RWPE2 (cell line): Measurements from ENCODE around the gene DPM2.

Source experiments
- ATAC-seq: fragments of 200-7000 bp; cut with Tn5 transposase; 3 replicates; pipeline ENCODE4 v1.9.1; 2021; ENCODE audit warnings: low read depth
- DNase-seq: peaks from one replicate; pipeline ENCODE4 v3.0.0-alpha.2; 2020; ENCODE audit warnings: low spot score
- H3K27ac ChIP-seq: fragments of 450-650 bp; 2 replicates; pipeline ENCODE4 v1.5.1; 2017; ENCODE audit warnings: mild to moderate bottlenecking; ENCODE audit not compliant: poor library complexity, severe bottlenecking
- H3K27me3 ChIP-seq: fragments of 250-450 bp; sonication (Bioruptor Pico); 2 replicates; pipeline ENCODE4 v1.5.1; 2021; ENCODE audit warnings: mild to moderate bottlenecking, moderate library complexity; ENCODE audit not compliant: insufficient read depth, poor library complexity, severe bottlenecking
- H3K36me3 ChIP-seq: fragments of 250-450 bp; sonication (Bioruptor Pico); 2 replicates; pipeline ENCODE4 v1.5.1; 2020; ENCODE audit warnings: low read depth, mild to moderate bottlenecking, moderate library complexity
- H3K4me1 ChIP-seq: fragments of 250-450 bp; sonication (Bioruptor Pico); 2 replicates; pipeline ENCODE4 v1.5.1; 2021; ENCODE audit warnings: mild to moderate bottlenecking, moderate library complexity; ENCODE audit not compliant: insufficient read depth, poor library complexity, severe bottlenecking
- H3K4me3 ChIP-seq: fragments of 250-450 bp; sonication (Bioruptor Pico); 2 replicates; pipeline ENCODE4 v1.5.1; 2021; ENCODE audit warnings: mild to moderate bottlenecking, moderate library complexity; ENCODE audit not compliant: severe bottlenecking
- H3K9me3 ChIP-seq: fragments of 250-450 bp; sonication (Bioruptor Pico); 2 replicates; pipeline ENCODE4 v1.5.1; 2021; ENCODE audit warnings: mild to moderate bottlenecking, moderate library complexity; ENCODE audit not compliant: severe bottlenecking
- TF ChIP-seq, protein P1 (sequence below): fragments of 450-650 bp; IDR thresholded peaks from one replicate; pipeline ENCODE4 v1.5.1; 2017; ENCODE audit warnings: mild to moderate bottlenecking, moderate library complexity; ENCODE audit not compliant: poor library complexity, severe bottlenecking

The DPM2 gene

DNA sequence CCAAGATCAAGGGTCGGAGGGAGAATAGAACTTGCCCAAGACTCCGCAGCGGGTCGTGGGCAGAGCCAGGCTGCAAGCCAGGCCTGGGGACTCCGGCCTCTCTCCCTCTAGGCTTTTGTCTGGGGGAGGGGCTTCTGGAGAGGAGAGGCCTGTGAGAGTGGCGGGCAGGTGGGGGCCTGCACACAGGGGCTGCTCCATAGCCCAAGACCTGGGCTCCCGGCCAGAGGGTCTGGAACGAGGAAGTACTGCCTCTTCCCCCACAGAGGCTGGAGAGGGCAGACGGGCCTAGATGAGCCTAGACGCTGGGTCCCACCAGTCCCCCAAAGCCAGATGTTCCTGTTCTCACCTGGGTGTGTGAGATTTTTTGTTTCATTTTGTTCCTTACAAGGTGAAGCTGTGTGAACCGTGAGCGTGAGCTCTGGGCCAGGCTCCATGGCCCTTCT, 33.1 kb downstream of the DPM2 start:
- Histone ChIP-seq H3K4me3 (no peak overlapping the region), H3K27ac (peak overlapping the region; percentile 33)
- DNase-seq = no peak

DNA sequence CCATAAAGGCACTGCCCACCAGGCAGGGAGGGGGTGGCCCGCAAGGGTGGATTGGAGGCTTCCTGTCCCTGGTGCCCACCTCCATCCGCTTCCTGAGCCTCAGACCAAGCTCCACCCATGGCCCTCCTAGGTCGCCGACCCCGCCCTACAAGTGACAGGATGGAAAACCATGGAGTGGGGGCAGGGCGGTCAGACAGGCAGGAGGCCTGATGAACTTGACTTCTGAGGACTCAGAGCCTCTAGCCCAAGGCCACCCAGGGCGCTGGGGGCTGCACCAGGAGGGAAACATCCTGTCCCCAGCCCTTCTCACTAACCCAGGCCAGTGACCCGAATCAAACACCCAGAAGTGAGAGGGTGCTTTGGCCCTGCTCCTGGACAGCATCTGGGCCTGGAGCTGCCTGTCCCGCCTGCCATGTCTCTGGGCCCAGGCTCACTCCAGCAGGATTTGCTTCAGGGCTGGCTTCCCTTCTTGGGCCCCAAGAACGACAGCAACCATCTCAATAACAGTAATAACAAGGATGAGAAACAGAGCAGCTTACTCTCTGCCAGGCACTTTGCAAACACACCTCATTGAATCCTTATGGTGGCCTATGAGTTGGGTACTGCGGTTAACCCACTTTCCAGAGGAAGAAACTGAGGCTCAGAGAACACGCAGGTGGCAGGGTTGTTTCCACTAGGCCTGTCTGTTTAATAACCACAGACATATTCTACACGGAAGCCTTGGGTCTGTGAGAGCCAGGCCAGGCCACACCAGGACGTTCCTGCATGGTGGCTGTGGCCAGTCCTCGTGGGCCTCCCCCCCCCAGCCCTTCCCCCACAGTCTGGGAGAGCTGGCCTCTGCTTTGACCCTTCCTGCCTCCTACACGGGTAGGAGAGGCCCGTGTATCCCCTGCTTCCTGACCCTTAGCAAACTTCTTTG, 33.8 kb downstream of the DPM2 start:
- peaks cover 7% of the 10 kb centered on the region for H3K4me1 ChIP-seq
- peaks cover 4% of the 10 kb centered on the region; the same call in 1 of the 2 replicates for H3K36me3 ChIP-seq
- ATAC-seq (no peak), DNase-seq (no peak)
- TF ChIP-seq, protein P1, sequence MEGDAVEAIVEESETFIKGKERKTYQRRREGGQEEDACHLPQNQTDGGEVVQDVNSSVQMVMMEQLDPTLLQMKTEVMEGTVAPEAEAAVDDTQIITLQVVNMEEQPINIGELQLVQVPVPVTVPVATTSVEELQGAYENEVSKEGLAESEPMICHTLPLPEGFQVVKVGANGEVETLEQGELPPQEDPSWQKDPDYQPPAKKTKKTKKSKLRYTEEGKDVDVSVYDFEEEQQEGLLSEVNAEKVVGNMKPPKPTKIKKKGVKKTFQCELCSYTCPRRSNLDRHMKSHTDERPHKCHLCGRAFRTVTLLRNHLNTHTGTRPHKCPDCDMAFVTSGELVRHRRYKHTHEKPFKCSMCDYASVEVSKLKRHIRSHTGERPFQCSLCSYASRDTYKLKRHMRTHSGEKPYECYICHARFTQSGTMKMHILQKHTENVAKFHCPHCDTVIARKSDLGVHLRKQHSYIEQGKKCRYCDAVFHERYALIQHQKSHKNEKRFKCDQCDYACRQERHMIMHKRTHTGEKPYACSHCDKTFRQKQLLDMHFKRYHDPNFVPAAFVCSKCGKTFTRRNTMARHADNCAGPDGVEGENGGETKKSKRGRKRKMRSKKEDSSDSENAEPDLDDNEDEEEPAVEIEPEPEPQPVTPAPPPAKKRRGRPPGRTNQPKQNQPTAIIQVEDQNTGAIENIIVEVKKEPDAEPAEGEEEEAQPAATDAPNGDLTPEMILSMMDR = no peak
- no peaks in the 10 kb centered on the region for H3K9me3 ChIP-seq
- peak overlapping the region; percentile 33 for H3K27ac ChIP-seq
- H3K4me3 ChIP-seq = no peak overlapping the region
- no peaks in the 10 kb centered on the region for H3K27me3 ChIP-seq

More for the DNA sequence above, 33.1 kb downstream of the DPM2 start:
- TF ChIP-seq, protein P1 = no peak
- 0 out of 3 replicates have a peak, but pooled peaks have one; percentile 16 for ATAC-seq
- Histone ChIP-seq H3K4me1 (peaks cover 7% of the 10 kb centered on the region), H3K27me3 (no peaks in the 10 kb centered on the region), H3K9me3 (no peaks in the 10 kb centered on the region), H3K36me3 (peaks cover 5% of the 10 kb centered on the region; the same call in 1 of the 2 replicates)

DNA sequence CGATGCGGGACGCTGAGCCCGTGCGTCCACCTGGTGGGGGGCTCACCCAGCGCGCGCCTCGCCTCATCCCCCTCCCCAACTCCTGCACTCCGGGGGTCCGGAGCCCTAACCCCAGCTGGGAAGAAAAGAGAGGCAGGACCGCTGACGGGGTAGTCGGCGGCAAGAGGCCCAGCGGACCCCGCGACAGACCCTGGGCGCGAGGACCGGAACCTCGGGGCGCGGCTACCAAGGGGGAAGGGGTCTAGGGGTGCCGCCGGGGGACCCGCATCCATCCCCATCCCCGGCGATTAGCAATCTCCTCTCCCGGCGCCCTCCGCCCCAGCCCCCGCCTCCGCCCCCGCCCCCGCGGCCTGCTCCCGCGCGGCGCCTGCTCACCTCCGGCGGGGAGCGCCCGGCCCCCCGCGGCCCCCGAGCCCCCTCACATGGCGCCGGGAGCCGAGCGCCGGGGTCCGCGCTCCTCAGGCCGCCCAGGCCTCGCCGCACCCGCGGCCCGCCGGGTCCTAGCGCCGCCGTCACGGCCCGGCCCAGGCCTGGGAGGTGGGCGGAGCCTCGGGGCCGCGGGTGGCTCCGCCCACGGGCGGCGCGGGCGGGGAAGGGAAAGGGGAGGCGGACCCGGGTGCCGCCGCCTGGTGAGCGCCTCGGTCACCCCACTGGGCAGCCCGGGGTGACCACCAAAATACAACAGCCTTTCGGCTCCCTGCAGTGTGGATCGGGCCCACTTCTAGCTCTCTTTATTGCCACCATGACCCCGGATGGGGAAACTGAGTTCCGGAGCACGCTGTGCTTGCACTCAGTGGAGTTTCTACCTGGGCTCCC, 38.3 kb downstream of the DPM2 start, which contains the start of gene ST6GALNAC6:
TSS of gene ST6GALNAC6 (minus strand) at position 476 of the 816 bp plus-strand sequence. CDS start 1,622 bp downstream, outside the sequence.
- TF ChIP-seq, protein P1 = no peak
- DNase-seq = no peak
- Histone ChIP-seq H3K4me3 (peak within 1 kb of the TSS; percentile 53), H3K9me3 (peaks cover 3% of the 10 kb centered on the region), H3K4me1 (peaks cover under 1% of the 10 kb centered on the region), H3K27ac (peak within 1 kb of the TSS; percentile 51), H3K27me3 (no peaks in the 10 kb centered on the region), H3K36me3 (peaks cover 27% of the 10 kb centered on the region)
- ATAC-seq = peak; percentile 78

DNA sequence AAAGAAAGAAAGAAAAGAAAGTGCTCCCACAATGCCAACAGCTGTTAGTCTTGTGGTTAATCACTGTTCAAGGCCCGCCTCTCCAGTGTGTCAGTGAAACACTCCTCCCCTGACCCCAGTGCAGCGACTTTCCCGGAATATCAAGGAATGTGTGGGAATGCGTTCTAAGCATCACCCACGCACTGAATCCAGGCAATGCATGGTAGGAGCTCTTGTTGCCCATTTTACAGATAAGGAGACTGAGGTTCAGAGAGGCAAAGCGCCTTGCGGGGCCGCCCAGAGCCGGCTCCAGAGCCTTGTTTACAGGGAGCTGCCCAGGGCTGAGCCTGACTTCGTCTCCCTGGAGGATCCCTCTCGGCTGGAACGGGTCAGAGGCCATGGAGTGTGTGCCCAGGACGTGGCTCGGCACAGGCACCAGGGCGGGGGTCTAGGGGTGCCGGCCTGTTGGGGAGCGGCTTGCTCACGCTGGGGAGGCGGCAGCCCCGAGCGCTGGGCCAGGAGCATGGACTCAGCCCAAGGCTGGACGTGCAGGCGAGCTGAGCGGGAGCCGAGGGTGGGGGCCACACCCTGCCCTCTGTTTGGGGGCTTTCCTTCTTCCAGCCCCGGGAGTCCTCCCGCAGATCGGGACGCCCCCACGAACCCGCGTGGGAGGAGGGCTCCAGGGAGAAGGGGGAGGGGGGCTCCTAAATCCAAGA, 39.1 kb downstream of the DPM2 start:
- Histone ChIP-seq H3K27me3 (no peaks in the 10 kb centered on the region), H3K4me1 (no peaks in the 10 kb centered on the region), H3K9me3 (peaks cover 3% of the 10 kb centered on the region), H3K36me3 (peaks cover 34% of the 10 kb centered on the region), H3K4me3 (peak overlapping the region; percentile 53), H3K27ac (peak overlapping the region; percentile 51)
- ATAC-seq (peak; percentile 58), DNase-seq (peak; percentile 67)
- TF ChIP-seq, protein P1 = no peak
